Activated naive CD4-positive, alpha-beta T cell treated with anti-CD3 and anti-CD28 coated beads, Interleukin-2, amount 50 U/mL, for 24 hours (primary cell): Measurements from ENCODE around the gene PCED1B.
A peak's percentile ranks its signal among the peaks of the same experiment; 100 is the strongest.
"Not testable (repeated sequence)": the region's sequence is repeated elsewhere in the genome, so short reads cannot be mapped to it uniquely, and the experiment has no call there.

Source experiments
- H3K27ac Mint-ChIP-seq: one replicate; pipeline ENCODE4 v1.8.0; 2021; ENCODE audit warnings: mild to moderate bottlenecking, mixed read lengths
- H3K27me3 Mint-ChIP-seq: one replicate; pipeline ENCODE4 v1.8.0; 2021; ENCODE audit warnings: mixed read lengths
- H3K36me3 Mint-ChIP-seq: one replicate; pipeline ENCODE4 v1.8.0; 2021; ENCODE audit warnings: mixed read lengths
- H3K4me1 Mint-ChIP-seq: one replicate; pipeline ENCODE4 v1.8.0; 2021; ENCODE audit warnings: mixed read lengths
- H3K4me3 Mint-ChIP-seq: one replicate; pipeline ENCODE4 v1.8.0; 2021; ENCODE audit warnings: mild to moderate bottlenecking, mixed read lengths
- H3K9me3 Mint-ChIP-seq: one replicate; pipeline ENCODE4 v1.8.0; 2021; ENCODE audit warnings: mixed read lengths

Gene PCED1B

GRCh38 chr12:47188576-47189441 is 109.4 kb downstream of the PCED1B start:
- Mint-ChIP-seq H3K36me3 (peaks cover 40% of the 10 kb centered on the region), H3K27ac (peak overlapping the region; percentile 38), H3K4me1 (peaks cover 95% of the 10 kb centered on the region), H3K4me3 (peak overlapping the region; percentile 35), H3K27me3 (no peaks in the 10 kb centered on the region), H3K9me3 (peaks cover 14% of the 10 kb centered on the region)

GRCh38 chr12:47189728-47190127 is 110.3 kb downstream of the PCED1B start:
- Mint-ChIP-seq H3K4me3 (peak overlapping the region; percentile 50), H3K9me3 (peaks cover 14% of the 10 kb centered on the region), H3K36me3 (peaks cover 38% of the 10 kb centered on the region), H3K4me1 (peaks cover 97% of the 10 kb centered on the region), H3K27ac (peak overlapping the region; percentile 97), H3K27me3 (no peaks in the 10 kb centered on the region)

GRCh38 chr12:47190271-47190750 is 110.9 kb downstream of the PCED1B start:
- Mint-ChIP-seq H3K4me3 (peak overlapping the region; percentile 89), H3K36me3 (peaks cover 34% of the 10 kb centered on the region), H3K9me3 (peaks cover 14% of the 10 kb centered on the region), H3K27ac (peak overlapping the region; percentile 97), H3K27me3 (no peaks in the 10 kb centered on the region), H3K4me1 (peaks cover 94% of the 10 kb centered on the region)

- H3K4me1 Mint-ChIP-seq: peaks cover 94% of the 10 kb centered on the region
- H3K27ac Mint-ChIP-seq: peak overlapping the region; percentile 97
- H3K36me3 Mint-ChIP-seq: peaks cover 34% of the 10 kb centered on the region
- no peaks in the 10 kb centered on the region for H3K27me3 Mint-ChIP-seq
- peak overlapping the region; percentile 89 for H3K4me3 Mint-ChIP-seq
- peaks cover 14% of the 10 kb centered on the region for H3K9me3 Mint-ChIP-seq
These were observed 111.5 kb downstream of the PCED1B start for GRCh38 chr12:47190905-47191304.

- Mint-ChIP-seq H3K4me3 (peak overlapping the region; percentile 89), H3K27ac (peak overlapping the region; percentile 97), H3K27me3 (no peaks in the 10 kb centered on the region), H3K9me3 (peaks cover 14% of the 10 kb centered on the region), H3K36me3 (peaks cover 30% of the 10 kb centered on the region), H3K4me1 (peaks cover 87% of the 10 kb centered on the region)
These were observed 112.6 kb downstream of the PCED1B start for GRCh38 chr12:47192051-47192450.

- Mint-ChIP-seq H3K9me3 (peaks cover 14% of the 10 kb centered on the region), H3K27me3 (no peaks in the 10 kb centered on the region), H3K36me3 (peaks cover 24% of the 10 kb centered on the region), H3K4me3 (peak overlapping the region; percentile 89), H3K4me1 (peaks cover 85% of the 10 kb centered on the region), H3K27ac (peak overlapping the region; percentile 97)
These were observed 113.6 kb downstream of the PCED1B start for GRCh38 chr12:47193066-47193465.

- peak overlapping the region; percentile 30 for H3K4me3 Mint-ChIP-seq
- H3K9me3 Mint-ChIP-seq: peaks cover 14% of the 10 kb centered on the region
- peaks cover 86% of the 10 kb centered on the region for H3K4me1 Mint-ChIP-seq
- H3K27me3 Mint-ChIP-seq: no peaks in the 10 kb centered on the region
- H3K36me3 Mint-ChIP-seq: peaks cover 25% of the 10 kb centered on the region
- peak overlapping the region; percentile 79 for H3K27ac Mint-ChIP-seq
These were observed 115.1 kb downstream of the PCED1B start for GRCh38 chr12:47194501-47194900.

- H3K4me3 Mint-ChIP-seq: no peak overlapping the region
- H3K4me1 Mint-ChIP-seq: peaks cover 77% of the 10 kb centered on the region
- peaks cover 24% of the 10 kb centered on the region for H3K36me3 Mint-ChIP-seq
- H3K27me3 Mint-ChIP-seq: no peaks in the 10 kb centered on the region
- no peaks in the 10 kb centered on the region for H3K9me3 Mint-ChIP-seq
- peak overlapping the region; percentile 14 for H3K27ac Mint-ChIP-seq
These were observed 121.0 kb downstream of the PCED1B start for GRCh38 chr12:47200446-47200845.

- not testable (repeated sequence) for H3K4me3 Mint-ChIP-seq, H3K27me3 Mint-ChIP-seq, H3K9me3 Mint-ChIP-seq
- peaks cover 77% of the 10 kb centered on the region for H3K4me1 Mint-ChIP-seq
- peaks cover 29% of the 10 kb centered on the region for H3K36me3 Mint-ChIP-seq
- peak overlapping the region; percentile 14 for H3K27ac Mint-ChIP-seq
These were observed 121.8 kb downstream of the PCED1B start for GRCh38 chr12:47201190-47201589.

- no peaks in the 10 kb centered on the region for H3K9me3 Mint-ChIP-seq
- no peaks in the 10 kb centered on the region for H3K27me3 Mint-ChIP-seq
- no peak overlapping the region for H3K4me3 Mint-ChIP-seq
- peaks cover 39% of the 10 kb centered on the region for H3K36me3 Mint-ChIP-seq
- H3K4me1 Mint-ChIP-seq: peaks cover 85% of the 10 kb centered on the region
- peak overlapping the region; percentile 35 for H3K27ac Mint-ChIP-seq
These were observed 122.8 kb downstream of the PCED1B start for GRCh38 chr12:47202176-47202575.

- Mint-ChIP-seq H3K27ac (peak overlapping the region; percentile 98), H3K4me3 (peak overlapping the region; percentile 97), H3K9me3 (no peaks in the 10 kb centered on the region), H3K4me1 (peaks cover 79% of the 10 kb centered on the region), H3K27me3 (no peaks in the 10 kb centered on the region), H3K36me3 (peaks cover 51% of the 10 kb centered on the region)
These were observed 126.4 kb downstream of the PCED1B start for GRCh38 chr12:47205532-47206449.

GRCh38 chr12:47206450-47207339 is 127.3 kb downstream of the PCED1B start:
- Mint-ChIP-seq H3K36me3 (peaks cover 53% of the 10 kb centered on the region), H3K27me3 (no peaks in the 10 kb centered on the region), H3K4me1 (peaks cover 78% of the 10 kb centered on the region), H3K4me3 (peak overlapping the region; percentile 97), H3K27ac (peak overlapping the region; percentile 98), H3K9me3 (no peaks in the 10 kb centered on the region)

GRCh38 chr12:47207340-47207717 is 127.9 kb downstream of the PCED1B start:
- Mint-ChIP-seq H3K4me3 (peak overlapping the region; percentile 97), H3K27ac (peak overlapping the region; percentile 98), H3K36me3 (peaks cover 56% of the 10 kb centered on the region), H3K27me3 (no peaks in the 10 kb centered on the region), H3K9me3 (no peaks in the 10 kb centered on the region), H3K4me1 (peaks cover 77% of the 10 kb centered on the region)

GRCh38 chr12:47207829-47208248 is 128.4 kb downstream of the PCED1B start:
- Mint-ChIP-seq H3K4me1 (peaks cover 77% of the 10 kb centered on the region), H3K4me3 (peak overlapping the region; percentile 97), H3K27me3 (no peaks in the 10 kb centered on the region), H3K27ac (peak overlapping the region; percentile 98), H3K9me3 (no peaks in the 10 kb centered on the region), H3K36me3 (peaks cover 56% of the 10 kb centered on the region)

GRCh38 chr12:47209014-47209413 is 129.6 kb downstream of the PCED1B start:
- H3K4me1 Mint-ChIP-seq: peaks cover 68% of the 10 kb centered on the region
- no peaks in the 10 kb centered on the region for H3K9me3 Mint-ChIP-seq
- peaks cover 61% of the 10 kb centered on the region for H3K36me3 Mint-ChIP-seq
- no peaks in the 10 kb centered on the region for H3K27me3 Mint-ChIP-seq
- peak overlapping the region; percentile 97 for H3K27ac Mint-ChIP-seq
- H3K4me3 Mint-ChIP-seq: peak overlapping the region; percentile 97
